ENCODE measurements around the gene UBD.

Gene UBD

DNA sequence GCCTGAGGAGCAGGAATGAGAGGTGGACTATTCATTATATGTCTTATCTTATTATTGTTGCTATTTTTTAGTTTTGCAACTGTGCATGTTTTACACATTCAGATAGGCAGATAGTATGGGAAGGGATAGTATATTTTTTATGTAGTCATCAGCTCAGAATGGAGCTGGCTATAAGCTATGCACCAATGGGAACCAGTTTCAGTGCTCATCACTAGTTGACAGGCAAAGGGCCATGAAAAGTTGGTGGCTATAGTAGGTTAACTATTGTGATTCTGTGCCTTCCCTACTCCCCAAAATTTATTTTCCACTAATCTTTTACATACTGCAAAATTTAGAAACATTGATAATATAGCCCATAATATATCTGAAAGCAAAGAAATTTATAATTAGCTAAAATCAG lies 5.3 kb upstream of the UBD start:
- DNase-seq (ENCODE audit: low spot score) (no peak), ATAC-seq (ENCODE audit: low read depth) (0 out of 3 replicates have a peak, but pooled peaks have one; percentile 35)
- Histone ChIP-seq H3K27ac (ENCODE audit: poor library complexity, severe bottlenecking) (no peak overlapping the region), H3K4me1 (ENCODE audit: insufficient read depth, poor library complexity, severe bottlenecking) (no peaks in the 10 kb centered on the region), H3K27me3 (ENCODE audit: insufficient read depth, poor library complexity, severe bottlenecking) (peaks cover 21% of the 10 kb centered on the region), H3K36me3 (ENCODE audit: low read depth) (no peaks in the 10 kb centered on the region), H3K9me3 (ENCODE audit: severe bottlenecking) (no peaks in the 10 kb centered on the region), H3K4me3 (ENCODE audit: severe bottlenecking) (no peak overlapping the region)
- TF ChIP-seq CTCF (IDR thresholded peaks at IDR 0.05; ENCODE audit: poor library complexity, severe bottlenecking) = no peak

- H3K4me3 ChIP-seq (ENCODE audit: severe bottlenecking) = no peak overlapping the region
- no peak for ATAC-seq (ENCODE audit: low read depth)
- no peak for TF ChIP-seq CTCF (IDR thresholded peaks at IDR 0.05; ENCODE audit: poor library complexity, severe bottlenecking)
- H3K36me3 ChIP-seq (ENCODE audit: low read depth) = no peaks in the 10 kb centered on the region
- no peak overlapping the region for H3K27ac ChIP-seq (ENCODE audit: poor library complexity, severe bottlenecking)
- H3K9me3 ChIP-seq (ENCODE audit: severe bottlenecking) = no peaks in the 10 kb centered on the region
- H3K27me3 ChIP-seq (ENCODE audit: insufficient read depth, poor library complexity, severe bottlenecking) = peaks cover 31% of the 10 kb centered on the region
- no peaks in the 10 kb centered on the region for H3K4me1 ChIP-seq (ENCODE audit: insufficient read depth, poor library complexity, severe bottlenecking)
- DNase-seq (ENCODE audit: low spot score) = no peak
These were observed 4.0 kb upstream of the UBD start for GRCh38 chr6:29563435-29563965.

DNA sequence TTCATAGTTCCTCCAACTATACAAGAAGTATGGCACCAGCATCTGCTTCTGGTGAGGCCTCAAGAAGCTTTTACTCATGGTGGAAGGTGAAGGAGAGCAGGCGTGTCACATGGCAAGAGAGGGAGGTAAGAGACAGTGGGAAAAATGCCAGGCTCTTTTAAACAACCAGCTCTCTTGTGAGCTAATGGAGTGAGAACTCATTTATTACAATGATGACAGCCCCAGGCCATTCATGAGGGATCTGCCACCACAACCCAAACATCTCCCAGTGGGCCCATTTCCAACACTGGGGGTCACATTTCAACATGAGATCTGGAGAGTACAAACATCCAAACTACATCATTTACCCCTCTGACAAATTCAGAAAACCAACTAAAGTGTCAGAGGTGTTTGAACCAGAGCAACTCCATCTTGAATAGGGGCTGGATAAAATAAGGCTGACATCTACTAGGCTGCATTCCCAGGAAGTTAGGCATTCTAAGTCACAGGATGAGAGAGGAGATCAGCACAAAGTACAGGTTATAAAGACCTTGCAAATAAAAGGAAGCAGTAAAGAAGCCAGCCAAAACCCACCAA lies 2.2 kb upstream of the UBD start:
- no peak for TF ChIP-seq CTCF (IDR thresholded peaks at IDR 0.05; ENCODE audit: poor library complexity, severe bottlenecking)
- ATAC-seq (ENCODE audit: low read depth) (no peak), DNase-seq (ENCODE audit: low spot score) (no peak)
- Histone ChIP-seq H3K4me3 (ENCODE audit: severe bottlenecking) (no peak overlapping the region), H3K9me3 (ENCODE audit: severe bottlenecking) (no peaks in the 10 kb centered on the region), H3K27ac (ENCODE audit: poor library complexity, severe bottlenecking) (no peak overlapping the region), H3K27me3 (ENCODE audit: insufficient read depth, poor library complexity, severe bottlenecking) (peaks cover 36% of the 10 kb centered on the region), H3K36me3 (ENCODE audit: low read depth) (no peaks in the 10 kb centered on the region), H3K4me1 (ENCODE audit: insufficient read depth, poor library complexity, severe bottlenecking) (no peaks in the 10 kb centered on the region)

DNA sequence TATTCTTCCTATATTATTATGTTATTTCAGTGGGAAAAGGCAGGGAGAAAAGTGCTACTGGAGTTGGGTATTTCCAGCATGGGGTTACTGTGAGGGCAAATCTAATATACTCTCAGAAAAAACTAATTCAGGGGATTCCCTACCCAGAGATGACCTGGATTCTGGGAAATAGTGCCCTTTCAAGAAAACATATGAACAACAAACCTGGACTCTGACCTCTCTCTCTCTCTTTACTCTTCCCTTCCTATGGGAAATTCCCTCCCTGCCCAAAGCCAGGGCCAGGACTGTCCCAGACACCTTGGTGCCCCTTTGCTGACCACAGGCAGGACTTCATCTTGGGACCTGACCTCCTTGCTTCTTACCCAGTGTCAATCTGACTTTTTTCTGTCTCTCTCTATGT lies 1.6 kb upstream of the UBD start:
- H3K4me3 ChIP-seq (ENCODE audit: severe bottlenecking) = no peak overlapping the region
- no peak for TF ChIP-seq CTCF (IDR thresholded peaks at IDR 0.05; ENCODE audit: poor library complexity, severe bottlenecking)
- H3K9me3 ChIP-seq (ENCODE audit: severe bottlenecking) = no peaks in the 10 kb centered on the region
- ATAC-seq (ENCODE audit: low read depth) (no peak), DNase-seq (ENCODE audit: low spot score) (no peak)
- H3K27me3 ChIP-seq (ENCODE audit: insufficient read depth, poor library complexity, severe bottlenecking) = peaks cover 42% of the 10 kb centered on the region
- no peak overlapping the region for H3K27ac ChIP-seq (ENCODE audit: poor library complexity, severe bottlenecking)
- no peaks in the 10 kb centered on the region for H3K4me1 ChIP-seq (ENCODE audit: insufficient read depth, poor library complexity, severe bottlenecking)
- no peaks in the 10 kb centered on the region for H3K36me3 ChIP-seq (ENCODE audit: low read depth)

DNA sequence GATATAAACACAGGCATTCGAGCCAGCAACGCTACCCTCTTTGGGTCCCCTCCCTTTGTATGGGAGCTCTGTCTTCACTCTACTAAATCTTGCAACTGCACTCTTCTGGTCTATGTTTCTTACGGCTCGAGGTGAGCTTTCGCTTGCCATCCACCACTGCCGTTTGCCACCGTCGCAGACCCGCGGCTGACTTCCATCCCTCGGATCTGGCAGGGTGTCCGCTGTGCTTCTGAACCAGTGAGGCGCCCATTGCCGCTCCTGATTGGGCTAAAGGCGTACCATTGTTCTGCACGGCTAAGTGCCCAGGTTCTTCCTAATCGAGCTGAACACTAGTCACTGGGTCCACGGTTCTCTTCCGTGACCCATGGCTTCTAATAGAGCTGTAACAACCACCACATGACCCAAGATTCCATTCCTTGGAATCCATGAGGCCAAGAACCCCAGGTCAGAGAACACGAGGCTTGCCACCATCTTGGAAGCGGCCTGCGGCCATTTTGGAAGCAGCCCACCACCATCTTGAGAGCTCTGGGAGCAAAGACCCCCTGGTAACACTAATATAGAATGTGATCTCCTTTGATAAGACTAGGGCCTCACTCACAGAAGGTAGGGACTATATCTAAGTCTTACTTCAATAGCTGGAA lies 973 bp downstream of the UBD start:
- TF ChIP-seq CTCF (IDR thresholded peaks at IDR 0.05; ENCODE audit: poor library complexity, severe bottlenecking) = no peak
- Histone ChIP-seq H3K9me3 (ENCODE audit: severe bottlenecking) (no peaks in the 10 kb centered on the region), H3K36me3 (ENCODE audit: low read depth) (no peaks in the 10 kb centered on the region), H3K27ac (ENCODE audit: poor library complexity, severe bottlenecking) (no peak overlapping the region), H3K4me3 (ENCODE audit: severe bottlenecking) (no peak overlapping the region), H3K27me3 (ENCODE audit: insufficient read depth, poor library complexity, severe bottlenecking) (peaks cover 65% of the 10 kb centered on the region), H3K4me1 (ENCODE audit: insufficient read depth, poor library complexity, severe bottlenecking) (no peaks in the 10 kb centered on the region)
- DNase-seq (ENCODE audit: low spot score) (no peak), ATAC-seq (ENCODE audit: low read depth) (no peak)
